Measurements from ENCODE around the gene HOXB13.

Gene HOXB13

GRCh38 chr17:48701864-48702532 lies 26.6 kb downstream of the HOXB13 start:
- DNase-seq: no peak

GRCh38 chr17:48693178-48693577 lies 35.4 kb downstream of the HOXB13 start:
- no peak for DNase-seq

- no peak for DNase-seq
Observed at GRCh38 chr17:48692049-48692448, 36.5 kb downstream of the HOXB13 start.

- DNase-seq: no peak
Observed at GRCh38 chr17:48690655-48691054, 37.9 kb downstream of the HOXB13 start.

DNA sequence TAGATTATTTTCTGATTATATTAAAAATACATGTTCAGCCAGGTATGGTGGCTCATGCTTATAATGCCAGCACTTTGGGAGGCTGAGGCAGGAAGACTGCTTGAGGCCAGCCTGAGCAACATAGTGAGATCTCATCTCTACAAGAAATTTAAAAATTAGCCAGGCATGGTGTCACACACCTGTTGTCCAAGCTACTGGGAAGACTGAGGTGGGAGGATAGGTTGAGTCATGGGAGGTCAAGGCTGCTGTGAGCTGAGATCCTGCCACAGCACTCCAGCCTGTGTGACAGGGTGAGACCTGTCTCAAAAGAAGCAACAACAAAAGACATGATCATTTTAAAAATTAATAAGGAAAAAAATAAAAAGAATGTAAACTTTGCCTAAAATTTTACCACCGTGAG lies 46.9 kb downstream of the HOXB13 start:
- DNase-seq: no peak

GRCh38 chr17:48679385-48680096 lies 49.0 kb downstream of the HOXB13 start:
- DNase-seq: no peak

DNA sequence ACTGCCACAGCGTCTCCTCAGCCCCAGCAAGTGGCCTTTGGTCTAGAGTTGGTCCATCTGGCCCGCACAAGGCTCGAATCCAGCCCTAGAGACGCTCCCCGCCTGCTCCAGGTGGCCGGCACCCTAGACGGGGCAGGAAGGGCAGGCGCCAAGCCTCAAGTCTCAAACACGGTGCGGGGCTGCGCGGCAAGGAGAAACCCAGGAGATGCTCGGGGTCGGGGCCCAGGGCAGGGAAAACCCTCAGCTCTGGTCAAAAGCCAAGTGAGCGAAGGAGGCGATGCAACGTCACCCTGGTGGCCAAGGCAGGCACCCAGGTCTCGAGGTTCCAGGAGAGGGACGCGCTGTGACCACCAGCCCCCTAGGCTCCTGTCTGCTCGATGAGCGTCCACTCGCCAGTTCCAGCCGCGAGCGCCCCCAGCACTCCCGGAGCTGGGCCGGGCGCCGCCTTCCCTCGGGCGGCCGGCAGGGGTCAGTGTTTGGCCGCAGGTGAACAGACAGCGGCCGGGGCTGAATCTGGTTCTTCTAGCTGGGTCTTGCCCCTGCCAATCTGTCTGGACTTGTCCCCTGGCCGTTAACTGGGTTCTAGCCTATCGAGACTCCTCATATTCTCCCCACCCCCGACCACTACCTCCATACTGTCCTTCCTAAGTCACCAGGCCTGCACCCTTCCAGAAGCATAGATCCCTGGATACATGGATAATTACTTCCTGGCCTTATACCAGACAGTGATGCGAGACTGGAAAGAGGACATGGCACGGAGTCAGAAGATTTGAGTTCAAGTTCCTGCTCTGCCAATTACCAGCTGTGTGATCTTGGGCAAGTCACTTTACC lies 50.2 kb downstream of the HOXB13 start:
- peak; percentile 28 for DNase-seq

DNA sequence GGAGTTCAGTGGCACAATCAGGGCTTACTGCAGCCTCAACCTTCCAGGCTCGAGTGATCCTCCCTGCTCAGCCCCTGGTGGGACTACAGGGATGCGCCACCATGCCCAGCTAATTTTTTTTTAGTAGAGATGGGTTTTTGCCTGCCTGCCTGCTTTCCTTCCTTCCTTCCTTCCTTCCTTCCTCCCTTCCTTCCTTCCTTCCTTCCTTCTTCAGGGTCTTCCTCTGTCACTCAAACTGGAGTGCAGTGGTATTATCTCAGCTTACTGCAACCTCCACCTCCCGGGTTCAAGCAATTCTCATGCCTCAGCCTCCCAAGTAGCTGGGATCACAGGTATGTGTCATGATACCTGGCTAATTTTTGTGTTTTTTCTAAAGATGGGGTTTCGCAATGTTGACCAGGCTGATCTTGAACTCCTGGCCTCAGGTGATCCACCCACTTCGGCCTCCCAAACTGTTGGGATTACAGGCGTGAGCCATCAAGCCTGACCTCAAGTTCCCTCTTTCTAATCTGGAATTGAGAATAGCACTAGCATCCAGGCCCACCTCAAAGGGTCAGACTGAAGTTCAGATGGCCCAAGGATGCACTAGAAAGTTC lies 51.5 kb downstream of the HOXB13 start:
- DNase-seq: no peak
